Stimulated activated CD8-positive, alpha-beta memory T cell treated with anti-CD3 and anti-CD28 coated beads, Interleukin-7, amount 100 ng/mL, for 48 hours (primary cell): ENCODE measurements around the gene CCR7.
A peak's percentile ranks its signal among the peaks of the same experiment; 100 is the strongest.
"Not testable (repeated sequence)": the region's sequence is repeated elsewhere in the genome, so short reads cannot be mapped to it uniquely, and the experiment has no call there.

ENCODE experiments used
- DNase-seq, 2 donors: peaks; one replicate each; pipeline ENCODE4 v3.0.0-alpha.2; 2020; ENCODE audit warnings: low read depth in 1 of 2; ENCODE audit errors: extremely low read depth in 1 of 2

CCR7 gene

DNA sequence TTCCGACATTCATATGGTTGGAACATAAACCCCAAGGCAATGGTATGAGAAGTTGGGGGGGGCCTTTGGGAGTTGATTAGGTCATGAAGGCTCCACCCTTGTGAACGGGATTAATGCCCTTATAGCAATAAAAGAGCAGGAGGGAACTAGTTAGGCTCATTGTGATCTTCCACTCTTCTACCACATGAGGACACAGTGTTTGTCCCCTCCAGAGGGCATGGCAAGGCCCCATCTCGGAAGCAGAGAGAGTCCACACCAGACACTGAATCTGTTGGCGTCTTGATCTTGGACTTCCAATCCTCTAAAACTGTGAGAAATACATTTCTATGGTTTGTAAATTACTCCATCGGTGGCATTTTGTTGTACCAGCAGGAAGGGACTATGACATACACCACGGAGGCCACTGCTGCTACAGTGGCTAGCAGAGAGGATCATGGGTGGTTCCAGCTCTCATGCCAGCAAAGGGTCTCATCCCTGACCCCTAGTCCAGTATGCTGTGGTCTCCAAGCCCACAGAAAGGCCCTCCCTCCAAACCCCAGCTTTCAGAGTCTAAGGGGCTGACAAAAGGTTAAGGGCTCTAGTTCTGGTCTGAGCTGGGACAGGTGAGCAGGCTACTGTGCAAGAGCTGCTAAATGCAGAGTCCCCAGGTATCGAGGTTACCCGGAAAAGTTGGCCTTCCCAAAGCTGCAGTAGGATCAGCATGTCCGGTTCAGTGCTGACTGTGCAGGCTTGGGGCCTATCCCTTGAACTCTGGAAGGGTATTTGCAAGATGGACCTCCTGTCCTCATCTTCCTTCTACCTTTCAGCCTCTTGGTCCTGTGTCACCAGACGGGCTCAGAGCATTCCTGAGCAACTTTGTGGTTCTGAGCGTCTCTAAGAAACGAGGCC lies 12.2 kb downstream of the CCR7 start:
- no peak for DNase-seq

DNA sequence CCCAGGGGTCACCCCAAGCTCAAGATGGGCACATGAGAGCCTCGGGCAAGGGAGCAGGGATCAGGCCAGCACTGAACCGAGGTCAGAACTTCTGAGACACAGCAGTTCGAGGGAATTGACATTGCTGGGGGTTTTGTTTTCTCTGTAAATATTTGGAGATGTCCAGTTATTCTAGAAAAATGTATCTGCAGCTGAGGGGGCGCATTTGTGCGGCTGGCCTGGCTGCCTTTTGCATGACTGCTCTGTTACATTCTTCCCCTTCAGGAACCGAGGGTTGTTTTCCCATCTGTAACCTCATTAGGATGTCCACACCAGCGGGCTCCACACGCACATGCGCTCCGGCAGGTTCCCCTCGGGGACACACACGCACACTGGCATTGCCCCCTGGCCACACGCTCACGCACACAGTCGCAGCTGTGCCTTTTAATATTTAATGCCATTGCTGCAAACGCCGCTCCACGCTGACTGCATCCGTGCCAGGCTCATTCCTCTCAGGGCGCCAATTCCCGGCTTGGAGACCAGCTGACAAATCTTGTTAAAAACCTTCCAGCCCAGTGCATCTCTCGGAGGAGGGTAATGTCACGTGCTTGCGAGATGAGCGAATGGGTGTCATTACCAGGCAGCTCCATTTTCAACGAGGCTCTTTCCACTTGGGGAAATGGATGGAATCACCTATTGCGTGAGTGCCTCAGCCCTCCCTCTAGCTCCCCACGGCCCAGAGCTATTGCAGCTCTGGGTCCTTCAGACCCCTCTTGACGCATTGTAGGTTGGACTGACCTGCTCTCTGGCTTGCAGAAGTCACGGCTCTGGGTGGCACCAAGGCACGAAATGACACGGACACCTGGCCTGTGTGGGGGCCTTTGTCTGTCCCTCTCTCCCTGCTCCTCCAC lies 13.1 kb downstream of the CCR7 start:
- no peak for DNase-seq

DNA sequence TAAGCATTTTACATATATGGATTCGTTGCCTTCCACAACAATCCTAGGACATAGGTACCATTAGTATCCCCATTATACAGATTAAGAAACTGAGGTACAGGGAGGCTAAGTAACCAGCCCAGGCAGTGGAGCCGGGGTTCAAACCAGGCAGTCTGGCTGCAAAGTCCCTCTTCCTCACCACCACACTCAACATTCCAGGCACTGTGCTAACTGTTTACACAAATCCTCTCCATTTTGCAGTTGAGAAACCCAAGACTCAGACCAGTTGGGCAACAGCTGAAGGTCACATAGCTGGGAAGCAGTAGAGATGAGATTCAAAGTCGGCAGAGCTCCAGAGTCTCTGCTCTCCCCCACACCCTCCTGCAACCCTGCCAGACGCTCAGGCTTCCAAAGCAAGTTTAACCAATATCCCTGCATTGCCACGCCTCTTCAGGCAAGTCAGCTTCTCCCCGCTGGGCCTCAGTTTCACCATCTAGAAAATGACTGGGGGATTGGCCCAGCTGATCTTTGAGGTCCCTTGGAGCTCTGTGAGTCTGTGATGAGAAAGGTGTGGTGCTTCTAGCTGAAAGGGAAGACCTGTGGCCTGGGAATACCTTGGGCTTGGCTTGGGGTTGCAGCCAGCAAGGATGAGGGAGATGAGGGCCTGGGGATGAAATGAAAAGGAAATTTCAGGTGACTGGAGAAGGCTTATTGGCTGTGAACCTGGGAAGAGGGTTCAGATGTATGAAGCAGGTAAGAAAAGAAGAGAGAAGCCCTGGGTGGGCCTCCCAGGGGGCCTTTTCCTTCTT lies 14.0 kb downstream of the CCR7 start:
- DNase-seq = no peak

DNA sequence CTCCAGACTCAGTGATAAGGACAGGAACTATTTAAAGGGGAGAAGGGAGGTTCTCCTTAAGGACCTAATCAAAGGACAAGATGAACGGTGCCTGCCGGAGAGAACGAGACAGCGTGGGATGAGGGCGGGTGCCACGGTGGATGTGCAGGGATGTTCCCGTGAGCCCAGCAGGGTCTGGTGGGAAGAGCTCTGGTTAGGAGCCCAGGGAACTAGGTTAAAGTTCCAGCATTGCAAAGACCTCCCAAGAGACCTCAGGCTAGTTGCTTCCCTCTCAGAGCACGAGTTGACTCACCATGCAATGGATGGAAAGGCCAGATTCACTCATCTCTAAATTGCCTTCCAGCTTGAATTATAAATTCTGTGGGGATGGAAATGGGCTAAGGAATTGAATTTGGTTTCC lies 14.7 kb downstream of the CCR7 start:
- DNase-seq = no peak

DNA sequence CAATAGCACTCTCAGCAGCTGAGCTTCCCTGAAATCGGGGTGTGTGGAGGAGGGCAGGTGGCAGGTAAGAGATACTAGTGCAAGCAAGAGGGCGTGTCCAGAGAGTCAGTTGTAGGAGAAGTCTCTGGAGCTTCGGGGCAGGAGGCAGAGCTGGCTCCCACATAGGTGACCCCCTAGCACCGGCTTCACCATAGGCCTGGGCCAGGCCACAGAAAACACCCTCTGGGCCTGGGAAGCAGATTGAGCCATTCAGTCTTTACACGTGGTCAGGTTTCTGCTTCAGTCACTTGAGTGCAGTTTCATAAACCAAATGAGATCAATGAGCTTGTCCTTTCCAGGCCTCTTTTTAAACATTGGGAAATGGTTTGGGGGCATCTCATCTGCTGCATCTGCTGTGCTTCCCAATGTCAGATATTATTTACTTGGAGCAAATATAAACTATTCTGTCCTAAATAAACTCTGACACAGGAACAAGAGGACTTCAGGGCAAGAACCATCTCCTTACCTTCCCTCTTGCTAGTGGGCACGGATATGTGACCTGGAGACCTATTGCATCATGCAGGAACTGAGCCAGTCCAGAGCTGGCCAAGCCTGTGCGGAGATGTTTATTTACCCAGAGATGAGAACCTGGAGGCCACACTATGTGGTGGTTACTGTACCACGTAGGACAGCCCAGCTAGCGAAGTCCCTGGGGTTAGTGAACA lies 16.1 kb downstream of the CCR7 start:
- DNase-seq = no peak

DNA sequence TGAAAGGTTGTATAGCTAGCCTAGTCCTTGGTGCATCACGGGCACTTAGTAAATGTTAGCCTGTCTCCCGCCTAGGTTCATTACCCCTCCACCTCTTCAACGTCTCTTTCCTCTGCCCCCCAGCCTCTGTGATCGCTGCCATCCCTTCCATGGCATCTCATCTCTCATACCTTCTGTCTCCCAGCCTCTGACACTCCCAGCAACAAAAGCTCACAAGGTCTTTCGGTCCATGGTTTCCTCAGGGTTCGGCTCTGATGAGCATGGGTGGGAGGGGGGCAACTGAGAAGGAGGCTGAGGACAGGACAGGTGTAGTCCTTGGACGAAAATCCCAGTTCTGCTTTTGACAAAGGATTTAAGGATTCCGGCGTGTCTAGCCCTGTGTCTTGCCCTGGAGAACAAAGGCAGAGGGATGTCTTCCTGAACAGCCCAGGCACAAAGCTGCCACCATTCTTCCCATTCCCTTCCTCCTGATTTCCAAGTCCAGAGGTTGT lies 16.7 kb downstream of the CCR7 start:
- DNase-seq = no peak

DNA sequence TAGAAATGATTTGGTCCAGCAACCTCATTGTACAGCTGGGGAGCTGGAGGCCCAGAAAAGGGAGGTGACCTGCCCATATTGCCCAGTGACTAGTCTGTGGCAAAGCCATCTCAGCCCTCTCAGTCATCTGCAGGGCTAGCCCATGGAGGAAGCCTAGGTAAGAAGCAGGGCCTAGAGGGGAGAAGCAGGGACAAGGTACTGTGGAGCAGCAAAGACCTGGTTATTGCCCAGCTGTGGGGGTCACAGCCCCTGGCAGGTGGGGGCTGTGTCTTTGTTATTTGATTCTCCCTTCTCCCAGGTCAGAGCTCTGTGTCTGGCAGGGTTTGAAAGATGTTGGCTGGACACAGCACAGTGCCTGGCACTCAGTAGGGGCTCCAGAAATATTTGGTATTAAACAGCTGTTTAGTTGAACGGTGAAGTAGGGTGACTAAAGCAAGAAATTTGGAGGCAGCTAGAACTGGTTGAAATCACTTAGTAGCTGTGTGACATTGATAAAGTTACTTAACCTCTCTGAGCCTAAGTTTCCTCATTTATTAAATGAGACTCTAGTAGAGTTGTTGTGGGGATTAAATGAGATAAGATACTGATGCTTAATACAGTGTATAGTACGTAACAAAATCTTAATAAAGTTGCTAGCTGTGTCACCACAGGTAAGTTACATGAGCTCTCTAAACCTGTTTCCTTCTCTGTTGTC lies 17.3 kb downstream of the CCR7 start:
- DNase-seq = no peak

DNA sequence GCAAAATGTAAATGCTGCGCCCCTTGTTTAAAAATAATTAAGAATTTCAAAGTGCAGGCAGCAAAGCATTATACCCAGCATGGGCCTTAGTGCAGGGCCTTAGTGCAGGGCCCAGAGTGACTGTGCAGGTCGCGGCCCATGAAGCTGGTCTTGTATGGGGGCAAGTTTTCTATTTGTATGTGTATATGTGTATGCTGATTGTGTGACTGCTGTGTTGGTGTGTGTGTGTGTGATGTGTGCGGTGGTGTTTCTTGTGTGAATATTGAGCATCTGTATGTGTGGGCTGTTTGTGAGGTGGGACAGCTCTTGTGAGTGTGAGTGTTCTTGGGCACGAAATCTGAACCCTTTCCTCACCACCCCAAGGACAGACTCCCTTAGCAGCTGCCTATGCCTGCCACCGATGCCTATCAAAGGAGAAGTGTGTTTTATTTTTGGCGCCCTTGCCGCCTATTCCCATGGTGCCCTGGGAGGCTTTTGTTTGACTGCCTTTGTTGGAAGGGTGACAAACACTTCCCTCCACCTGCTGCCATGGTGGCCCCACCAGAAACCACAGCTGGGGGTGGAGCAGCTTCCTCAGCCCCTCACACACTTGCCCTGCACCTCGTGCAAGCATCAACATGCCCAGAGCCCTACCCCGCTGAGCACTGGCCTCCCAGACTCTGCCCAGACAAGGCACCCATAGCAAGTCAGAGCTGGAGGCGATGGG lies 18.0 kb downstream of the CCR7 start:
- DNase-seq = peak in 1 of 2 donors; percentile 74

DNA sequence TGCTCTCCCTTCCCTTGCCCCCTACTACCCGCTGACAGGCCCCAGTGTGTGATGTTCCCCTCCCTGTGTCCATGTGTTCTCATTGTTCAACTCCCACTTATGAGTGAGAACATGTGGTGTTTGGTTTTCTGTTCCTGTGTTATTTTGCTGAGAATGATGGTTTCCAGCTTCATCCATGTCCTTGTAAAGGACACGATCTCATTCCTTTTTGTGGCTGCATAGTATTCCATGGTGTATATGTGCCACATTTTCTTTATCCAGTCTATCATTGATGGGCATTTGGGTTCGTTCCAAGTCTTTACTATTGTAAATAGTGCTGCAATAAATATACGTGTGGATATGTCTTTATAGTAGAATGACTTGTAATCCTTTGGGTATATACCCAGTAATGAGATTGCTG lies 18.8 kb downstream of the CCR7 start:
- DNase-seq = not testable (repeated sequence)

DNA sequence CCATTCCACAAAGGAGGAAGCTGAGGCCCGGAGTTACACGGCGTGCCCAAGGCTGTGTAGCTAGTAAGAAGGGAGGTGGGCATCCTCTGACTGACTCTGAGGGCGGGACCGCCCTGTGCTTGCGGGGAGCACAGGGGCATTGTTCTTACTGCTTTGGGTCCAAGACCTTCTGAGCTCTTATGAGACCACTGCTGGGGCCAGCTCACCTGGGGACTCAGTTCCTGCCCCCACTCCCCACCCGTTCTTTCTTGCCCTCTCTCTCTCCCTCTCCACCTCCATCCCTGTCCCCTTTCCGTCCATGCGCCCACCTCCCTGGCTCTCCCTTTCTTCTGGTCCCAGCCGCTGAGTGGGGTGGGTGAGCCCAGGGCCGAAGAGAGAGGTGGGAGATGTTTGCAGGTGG lies 19.6 kb downstream of the CCR7 start:
- DNase-seq = no peak

DNA sequence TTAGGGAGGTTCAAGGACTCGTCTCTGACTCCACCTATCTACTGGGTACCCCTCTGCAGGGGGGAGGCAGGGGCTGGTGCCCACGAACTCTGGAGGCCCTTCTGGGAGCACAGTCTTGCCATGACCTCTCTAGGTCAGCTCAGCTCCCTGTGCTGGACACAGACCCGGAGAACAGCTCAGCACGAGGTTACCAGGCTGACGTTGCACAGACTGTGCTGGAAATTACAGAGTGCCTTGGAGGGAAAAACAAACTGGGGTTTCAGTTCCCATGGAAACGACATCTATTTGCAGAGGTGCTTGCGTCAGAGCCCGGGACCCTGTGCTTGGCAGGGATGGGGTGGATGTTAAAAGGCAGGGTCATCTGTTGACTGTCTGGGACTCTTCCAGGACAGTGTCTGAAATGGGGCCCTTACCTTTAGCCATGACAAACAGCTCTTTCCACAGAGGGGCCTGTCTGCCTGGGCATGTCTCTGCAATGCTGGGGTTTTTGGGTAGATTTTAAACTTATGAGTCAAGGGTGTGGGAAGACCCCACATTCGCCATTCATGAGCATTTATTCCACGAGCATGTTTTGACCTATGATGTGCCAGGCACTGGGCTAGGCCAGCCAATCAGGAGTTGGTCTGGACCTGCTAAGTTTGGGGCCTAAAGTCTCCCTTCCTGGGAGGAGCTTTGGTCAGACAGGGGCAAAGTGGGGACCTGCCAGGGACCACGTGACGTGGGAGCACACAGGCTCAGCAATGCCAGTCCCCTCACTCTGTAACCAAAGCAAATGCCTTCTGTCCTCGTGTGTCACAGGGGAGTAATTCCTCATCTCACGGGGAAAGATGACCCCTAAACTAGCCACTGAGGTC lies 22.5 kb downstream of the CCR7 start:
- DNase-seq = peak in 1 of 2 donors; percentile 86

DNA sequence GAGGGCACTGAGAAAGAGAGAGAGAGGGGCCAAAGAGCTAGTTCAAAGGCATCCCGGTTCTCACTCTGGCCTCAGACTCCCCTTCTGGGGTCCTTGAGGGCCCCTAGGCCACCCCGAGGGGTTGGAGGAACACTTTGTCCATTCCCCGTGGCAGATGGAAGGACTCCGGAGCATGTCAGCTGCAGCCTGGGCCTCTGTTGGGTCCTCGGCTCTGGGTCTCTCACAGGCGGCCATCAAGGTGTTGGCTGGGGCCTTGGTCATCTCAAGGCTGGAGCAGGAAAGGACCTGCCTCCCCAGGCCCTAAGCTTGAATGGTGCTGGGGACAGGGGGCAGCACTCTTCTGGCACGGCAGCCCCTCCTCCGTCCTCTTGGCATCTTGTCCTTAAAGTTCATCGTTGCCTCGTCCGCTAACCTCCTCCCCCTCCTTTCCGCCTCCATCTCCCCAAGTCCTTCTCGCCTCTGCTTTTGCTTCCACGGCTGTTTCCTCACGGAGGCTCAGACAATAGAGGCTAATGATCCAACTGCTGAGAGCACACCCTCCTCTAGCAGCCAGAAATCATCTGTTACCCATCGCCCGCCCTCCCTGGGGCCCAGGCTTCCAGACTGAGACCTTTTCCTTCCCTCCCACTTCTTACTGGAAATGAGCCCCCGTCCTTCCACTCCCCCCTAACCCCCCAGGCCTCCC lies 23.3 kb downstream of the CCR7 start:
- DNase-seq = no peak

DNA sequence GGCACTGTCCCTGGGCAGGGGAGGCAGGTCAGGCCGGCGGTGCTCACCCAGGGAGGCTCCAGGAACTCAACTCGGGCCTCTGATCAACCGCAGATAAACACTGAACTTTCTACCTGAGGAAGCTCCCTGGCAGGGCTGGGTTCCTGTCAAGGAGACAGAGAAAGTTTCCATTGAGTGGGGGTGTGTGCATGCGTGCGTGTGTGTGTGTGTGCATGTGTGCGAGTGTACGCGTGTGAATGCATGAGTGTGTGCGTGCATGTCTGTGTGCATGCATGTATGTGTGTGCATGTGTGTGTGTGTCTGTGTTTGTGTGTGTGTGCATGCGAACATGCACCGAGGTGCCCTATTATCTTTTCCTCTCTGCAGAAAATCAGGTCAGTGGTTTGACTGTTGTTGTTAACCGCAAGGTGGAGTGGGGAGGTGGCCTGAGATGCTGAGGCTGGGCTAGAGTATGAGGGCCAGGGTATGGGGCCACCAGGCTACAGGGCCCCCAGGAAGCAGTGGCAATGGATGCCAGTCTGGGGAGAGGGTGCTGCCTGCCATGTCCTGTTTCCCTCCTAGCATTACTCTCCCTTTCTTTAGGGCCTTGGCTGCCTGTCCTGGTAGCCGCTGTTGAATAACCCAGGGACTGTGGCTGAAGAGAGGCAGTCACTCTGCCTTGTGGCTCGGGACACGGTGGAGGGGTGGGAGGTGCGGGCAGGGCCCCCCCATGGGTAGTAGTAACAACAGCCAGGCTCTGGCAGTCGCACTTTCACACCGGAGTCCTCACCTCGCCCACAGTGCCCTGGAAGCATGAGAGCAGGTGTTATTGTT lies 24.0 kb downstream of the CCR7 start:
- peak in 1 of 2 donors; percentile 83 for DNase-seq

DNA sequence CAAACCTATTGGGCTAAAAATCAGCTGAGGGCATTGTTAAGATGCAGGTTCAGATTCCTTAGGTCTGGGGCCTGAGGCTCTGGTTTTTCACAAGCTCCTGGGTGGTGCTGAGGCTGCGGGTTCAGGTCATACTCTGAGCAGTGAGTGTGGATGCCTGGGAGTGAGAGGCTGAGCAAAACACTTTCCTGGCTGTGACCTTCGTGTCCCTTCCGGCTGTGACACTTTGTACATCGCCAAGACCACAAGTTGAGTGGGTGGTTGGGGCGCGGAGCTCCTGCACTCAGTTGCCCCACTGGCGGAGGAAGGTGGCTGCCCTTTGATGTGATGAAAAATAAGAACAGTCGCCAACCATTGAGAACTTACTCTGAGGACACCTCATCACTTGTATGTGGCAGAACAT lies 24.8 kb downstream of the CCR7 start:
- DNase-seq = peak in 1 of 2 donors; percentile 88

DNA sequence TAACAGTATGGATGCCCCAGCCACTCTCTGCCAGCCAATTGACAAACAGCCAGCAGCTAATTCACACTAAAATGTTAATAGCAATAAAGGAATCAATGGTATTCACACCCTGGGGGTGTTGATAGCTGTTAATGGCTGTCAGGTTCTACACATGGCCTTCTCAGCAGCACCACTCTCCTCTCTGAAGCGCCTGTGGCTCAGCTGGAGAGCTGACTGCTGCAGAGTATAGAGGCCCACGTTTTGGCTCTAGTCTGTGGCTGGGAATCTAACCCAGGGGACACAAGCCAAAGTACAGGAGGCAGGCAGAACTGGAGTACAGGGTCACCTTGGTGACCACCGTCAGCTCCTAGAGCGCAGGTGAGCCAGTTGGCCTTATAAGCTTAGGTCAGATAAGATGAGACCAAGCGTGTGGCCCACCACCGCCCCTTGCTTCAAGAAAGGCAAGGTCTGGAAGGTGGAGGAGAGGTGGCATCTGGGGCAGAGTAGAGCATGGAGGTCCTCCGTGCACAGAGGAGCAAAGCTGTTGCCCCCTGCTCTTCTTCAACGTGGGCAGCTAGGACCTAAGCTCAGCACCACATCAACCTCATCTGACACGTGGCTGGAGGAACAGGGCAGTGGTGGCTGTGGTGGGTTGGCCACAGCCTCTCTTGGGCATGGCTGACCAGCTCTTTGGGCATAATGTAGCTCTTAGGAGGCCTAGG lies 25.4 kb downstream of the CCR7 start:
- DNase-seq = no peak
